Measurements from ENCODE around the gene TEN1.

DNA sequence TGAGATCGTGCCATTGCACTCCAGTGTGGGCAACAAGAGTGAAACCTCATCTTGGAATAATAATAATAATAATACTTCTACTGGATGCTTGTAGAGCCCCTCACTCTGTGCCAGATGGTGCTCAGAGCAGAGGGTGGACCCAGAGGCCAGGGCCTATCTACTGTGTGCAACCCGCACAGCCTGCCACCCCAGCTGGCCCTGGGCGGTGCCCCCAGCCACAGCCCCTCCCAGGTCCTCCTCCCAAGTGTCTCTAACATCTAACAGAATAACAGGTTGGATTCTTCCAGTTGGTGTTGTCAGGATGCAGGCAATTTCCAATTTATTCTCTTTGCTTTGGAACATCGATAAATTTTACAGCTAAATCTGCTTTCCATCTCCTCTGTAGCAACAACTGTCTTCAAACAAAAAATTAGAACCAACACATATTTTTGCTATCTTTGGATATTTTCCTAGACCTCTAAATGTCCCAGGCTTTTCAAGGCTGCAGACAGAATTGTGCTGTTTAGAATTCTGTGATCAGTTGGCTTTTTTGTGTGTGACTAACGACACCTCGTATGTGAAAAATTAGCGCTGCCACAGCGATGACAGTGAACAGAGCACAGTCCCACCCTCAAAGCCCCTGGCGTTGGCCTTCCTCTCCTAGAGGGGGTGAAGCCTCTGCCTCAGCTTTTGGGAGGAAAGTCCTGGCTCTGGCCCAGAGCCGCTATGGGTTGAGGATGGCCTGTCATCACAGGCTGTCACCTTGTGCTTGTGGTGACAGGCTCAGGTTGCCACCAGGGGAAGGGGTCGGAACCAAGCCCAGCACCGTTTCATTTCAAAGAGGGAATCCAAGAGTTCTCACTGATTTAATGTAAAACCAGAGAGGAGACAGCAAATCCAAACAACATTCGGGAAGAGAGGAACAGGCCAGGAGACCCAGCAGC is 55.6 kb downstream of the TEN1 start:
- no peak for TF ChIP-seq ZNF274 (IDR thresholded peaks at IDR 0.05; ENCODE audit: low read depth, low read length)
- TF ChIP-seq SUZ12 (IDR thresholded peaks at IDR 0.05; ENCODE audit: extremely low read depth, insufficient read depth, insufficient read length), result no peak
- TF ChIP-seq YY1 (IDR thresholded peaks at IDR 0.05; ENCODE audit: insufficient read depth, insufficient read length), result no peak
